ENCODE measurements around the gene NEUROG1.

The NEUROG1 gene

GRCh38 chr5:135561266-135561665, 25.5 kb upstream of the NEUROG1 start:
- no peak for DNase-seq

DNA sequence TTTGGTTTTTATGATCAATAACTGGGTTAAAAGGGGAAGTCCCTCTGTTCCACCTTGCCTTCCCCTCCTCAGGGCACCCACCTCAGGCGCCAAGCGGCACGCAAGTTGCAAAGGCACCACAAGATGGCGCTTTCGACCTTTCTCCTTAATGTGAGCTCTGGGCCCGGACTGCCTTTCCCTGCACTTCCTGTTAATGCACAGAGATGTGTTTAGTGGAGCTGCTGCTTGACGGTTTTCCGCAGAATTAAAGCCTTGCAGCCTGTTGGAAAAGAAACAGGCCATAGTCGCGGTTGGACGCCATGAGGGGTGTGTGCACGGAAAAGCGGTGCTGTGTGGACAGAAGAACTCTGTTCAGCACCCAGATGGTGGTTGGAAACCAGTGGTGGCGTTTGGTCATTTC, 25.1 kb upstream of the NEUROG1 start:
- DNase-seq: peak; percentile 83

DNA sequence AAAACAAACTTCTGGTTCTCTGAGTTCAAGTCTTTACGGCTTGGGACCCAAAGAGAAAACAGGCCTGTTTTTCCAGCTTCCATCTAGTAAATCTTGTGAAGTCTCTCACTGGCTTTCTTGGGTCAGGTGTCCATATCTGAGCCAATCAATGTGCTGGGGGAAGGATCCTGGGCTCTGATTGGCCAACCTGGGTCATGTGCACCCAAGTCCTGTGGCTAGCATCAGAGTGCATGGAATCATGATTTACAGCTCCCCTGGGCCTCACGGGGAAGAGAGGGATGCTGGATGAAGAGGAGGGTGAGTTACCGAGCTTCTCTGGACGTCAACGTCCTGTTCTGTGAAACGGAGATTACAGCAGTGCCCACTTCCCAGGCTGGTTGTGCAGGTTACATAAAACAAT, 23.6 kb upstream of the NEUROG1 start:
- no peak for DNase-seq

- no peak for DNase-seq
Observed at GRCh38 chr5:135557076-135557838, 21.5 kb upstream of the NEUROG1 start.

DNA sequence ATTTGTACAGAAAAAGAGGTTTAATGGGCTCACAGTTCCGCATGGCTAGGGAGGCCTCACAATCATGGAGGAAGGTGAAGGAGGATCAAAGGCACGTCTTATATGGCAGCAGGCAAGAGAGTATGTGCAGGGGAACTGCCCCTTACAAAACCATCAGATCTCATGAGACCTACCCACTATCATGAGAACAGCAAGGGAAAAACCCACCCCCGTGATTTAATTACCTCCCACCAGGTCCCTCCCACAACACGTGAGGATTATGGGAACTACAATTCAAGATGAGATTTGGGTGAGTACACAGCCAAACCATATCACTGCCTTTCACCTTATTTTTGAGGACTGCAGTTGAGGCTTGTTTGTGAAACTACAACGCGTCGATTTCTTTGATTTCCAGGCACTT, 20.9 kb upstream of the NEUROG1 start:
- no peak for DNase-seq

- no peak for DNase-seq
Observed at GRCh38 chr5:135555530-135555929, 19.8 kb upstream of the NEUROG1 start.

GRCh38 chr5:135553688-135554462, 18.1 kb upstream of the NEUROG1 start:
- peak; percentile 44 for DNase-seq

DNA sequence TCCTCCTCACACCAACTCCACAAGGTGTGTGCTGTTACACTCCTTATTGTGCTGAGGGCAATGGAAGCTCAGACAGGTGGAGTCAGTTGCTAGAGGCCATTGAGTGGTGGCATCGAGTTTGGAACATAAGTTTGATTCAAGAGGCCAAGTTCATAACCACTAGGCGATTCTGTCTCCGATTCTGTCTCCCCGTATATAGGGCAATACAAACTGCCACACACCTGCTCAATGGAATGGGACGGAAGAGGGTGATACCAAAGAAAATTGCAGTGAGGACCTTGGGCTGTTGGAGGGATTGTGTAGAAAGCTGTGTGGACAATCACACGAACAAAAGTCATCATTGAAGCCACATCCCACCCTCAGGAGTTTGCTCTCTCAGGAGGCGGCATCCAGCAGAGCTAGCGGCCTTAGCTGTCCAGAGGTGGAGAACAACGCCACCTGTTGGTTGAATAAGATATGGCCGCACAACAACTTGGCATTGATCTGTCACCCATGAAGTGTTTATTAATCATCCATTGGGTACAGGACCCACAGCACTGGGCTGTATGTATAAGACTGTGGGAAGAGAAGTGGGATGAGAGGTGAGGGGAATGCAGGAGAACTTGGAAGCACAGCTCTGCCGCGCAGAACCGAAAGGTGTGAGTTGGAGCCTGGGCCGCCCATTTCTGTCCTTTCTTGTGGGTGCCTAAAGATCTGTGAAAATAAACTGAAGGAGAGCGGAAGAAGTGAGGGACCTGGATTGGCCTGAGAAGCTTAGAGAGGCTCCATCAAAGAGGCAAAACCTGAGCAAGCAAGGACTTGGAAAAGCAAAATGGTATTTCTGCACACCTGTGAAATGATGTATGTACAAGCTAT, 16.1 kb upstream of the NEUROG1 start:
- peak; percentile 72 for DNase-seq

DNA sequence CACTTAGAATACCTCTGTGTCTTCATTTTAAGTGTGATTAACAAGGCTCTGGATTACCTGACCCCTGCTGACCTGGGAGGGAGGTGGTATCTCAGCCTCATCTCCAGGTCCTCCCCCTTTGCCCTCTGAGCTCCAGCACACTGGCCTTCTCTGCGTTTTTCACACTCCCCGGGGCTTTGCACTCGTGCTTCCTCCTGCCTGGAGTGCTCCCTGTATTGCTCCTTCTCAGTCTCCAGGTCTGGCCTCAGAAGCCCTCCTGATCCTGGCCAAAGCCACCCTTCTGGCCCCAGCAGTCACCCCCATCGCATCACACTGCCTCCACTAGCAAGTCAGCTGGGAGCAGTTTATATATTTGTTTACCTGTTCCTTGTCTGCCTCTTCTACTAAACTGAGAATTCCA, 13.6 kb upstream of the NEUROG1 start:
- DNase-seq: no peak

GRCh38 chr5:135547590-135548254, 12.0 kb upstream of the NEUROG1 start:
- DNase-seq: no peak

DNA sequence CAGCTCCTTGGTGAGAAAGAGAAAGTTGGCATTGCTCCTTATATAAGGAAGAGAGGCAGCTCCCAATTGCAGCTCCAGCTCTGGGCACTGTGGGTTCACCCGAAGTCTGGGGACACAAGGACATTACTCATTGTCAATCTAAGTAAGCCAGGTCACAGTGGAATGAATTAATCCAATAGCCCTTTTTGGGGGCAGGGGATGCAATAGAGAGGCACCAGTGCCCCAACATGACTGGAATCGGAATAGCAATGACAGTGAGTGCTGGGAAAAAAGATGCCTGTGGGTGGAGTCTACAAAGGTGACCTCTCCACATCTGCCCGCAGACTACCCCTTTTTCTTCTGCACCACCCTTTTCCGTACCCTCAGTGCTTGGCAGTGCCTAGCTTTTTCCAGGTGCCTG, 11.1 kb upstream of the NEUROG1 start:
- DNase-seq: no peak

- no peak for DNase-seq
Observed at GRCh38 chr5:135546101-135546500, 10.3 kb upstream of the NEUROG1 start.

- DNase-seq: no peak
Observed at GRCh38 chr5:135545099-135545498, 9.3 kb upstream of the NEUROG1 start.

DNA sequence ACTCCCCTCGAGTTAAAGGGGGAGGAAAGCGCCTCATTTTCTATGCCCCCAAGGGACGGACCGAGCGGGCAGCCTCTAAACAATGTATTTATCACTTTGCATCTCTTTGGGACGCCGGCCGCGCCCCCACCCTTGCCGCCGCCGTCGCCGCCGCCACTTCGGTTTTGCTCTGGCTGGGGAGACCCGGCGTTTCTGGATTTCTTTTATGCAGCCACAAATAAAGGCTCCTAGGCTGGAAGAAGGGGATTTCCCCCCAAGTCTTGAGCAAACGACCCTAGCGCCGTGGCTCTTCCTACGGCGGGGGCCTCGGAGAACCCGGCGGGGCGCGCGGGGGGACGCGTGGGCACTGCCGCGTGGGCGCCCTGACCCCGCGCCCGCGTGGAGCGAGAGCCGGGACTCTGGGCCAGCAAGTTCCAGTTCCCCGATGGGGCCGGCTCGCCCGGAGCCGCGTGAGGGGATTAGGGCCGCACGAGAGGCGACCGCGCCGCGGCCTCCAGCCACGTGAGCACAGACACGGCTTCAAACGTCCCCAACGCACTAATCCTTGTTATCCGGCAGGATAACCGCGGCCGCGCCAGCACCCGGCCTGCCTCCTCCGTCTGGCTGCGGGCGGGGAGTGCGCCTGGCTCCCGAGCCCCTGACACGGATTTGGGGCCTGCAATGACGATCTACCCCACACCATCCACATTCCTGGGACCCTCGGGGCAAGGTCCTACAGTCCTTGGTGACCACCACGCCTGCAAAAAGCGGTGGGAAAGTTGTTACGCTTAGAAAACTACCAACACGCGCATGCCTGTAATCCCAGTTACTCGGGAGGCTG, 7.9 kb upstream of the NEUROG1 start:
- no peak for DNase-seq

- DNase-seq: no peak
Observed at GRCh38 chr5:135543001-135543484, 7.3 kb upstream of the NEUROG1 start.

- no peak for DNase-seq
Observed at GRCh38 chr5:135541807-135542502, 6.2 kb upstream of the NEUROG1 start.

- DNase-seq: no peak
Observed at GRCh38 chr5:135539430-135540005, 3.8 kb upstream of the NEUROG1 start.

DNA sequence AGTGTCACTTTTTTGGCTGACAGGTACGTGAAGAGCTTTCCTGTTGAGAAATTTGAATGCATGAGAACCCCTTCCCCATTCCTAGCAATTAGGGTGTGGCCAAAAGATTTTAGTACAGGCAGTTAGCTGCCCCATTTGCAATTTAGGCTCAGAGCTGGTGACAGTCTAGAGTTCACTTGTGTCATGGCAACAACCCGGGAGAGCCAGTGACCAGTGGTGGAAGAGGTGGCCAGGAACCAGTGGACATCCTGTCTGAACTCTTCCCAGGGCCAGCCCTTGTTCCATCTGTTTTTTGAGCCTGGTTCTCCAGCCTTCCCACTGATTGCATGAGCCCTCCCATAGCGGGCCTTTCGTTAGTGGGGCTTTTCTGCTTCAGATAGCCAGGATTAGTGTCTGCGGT, 2.5 kb upstream of the NEUROG1 start:
- DNase-seq: no peak

DNA sequence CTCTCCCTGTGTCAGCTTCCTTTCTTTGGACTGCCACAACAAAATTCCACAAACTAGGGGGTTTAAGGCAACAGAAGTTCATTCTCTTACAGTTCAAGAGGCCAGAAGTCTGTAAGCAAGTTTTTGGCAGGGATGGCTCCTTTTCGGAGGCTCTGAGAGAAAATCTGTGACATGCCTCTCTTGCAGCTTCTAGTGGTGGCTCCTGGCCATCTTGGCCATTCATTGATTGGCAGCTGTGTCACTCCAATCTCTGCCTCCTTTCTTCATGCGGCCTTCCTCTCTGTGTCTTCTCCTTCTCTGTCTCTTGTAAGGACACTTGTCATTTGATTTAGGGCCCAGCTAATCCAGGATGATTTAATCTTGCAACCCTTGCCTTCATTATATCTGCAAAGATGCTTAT, 2.0 kb upstream of the NEUROG1 start:
- DNase-seq: no peak

DNA sequence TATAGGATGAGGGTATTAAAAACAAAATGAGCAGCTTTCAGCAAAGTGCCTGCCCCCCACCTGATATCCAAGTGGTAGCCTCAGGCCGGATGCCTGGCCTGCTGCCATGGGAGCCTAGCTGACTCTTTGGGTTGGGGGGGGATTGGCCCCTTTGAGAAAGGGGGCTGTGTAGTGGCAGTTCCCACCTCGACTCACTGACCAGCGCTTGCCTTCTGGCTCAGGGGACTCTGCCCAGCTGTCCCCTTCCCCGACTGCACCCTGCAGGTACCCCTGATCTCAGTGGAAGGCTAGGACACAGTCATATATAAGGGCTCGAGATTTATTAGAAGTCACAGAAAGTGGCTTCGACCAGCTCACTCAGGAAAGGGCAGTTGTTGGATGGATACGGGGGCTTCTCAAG, 1.5 kb upstream of the NEUROG1 start:
- DNase-seq: no peak

- no peak for DNase-seq
Observed at GRCh38 chr5:135535420-135535819, 344 bp downstream of the NEUROG1 start.
